Activated T-cell treated with anti-CD3 and anti-CD28 coated beads, Interleukin-2, amount 50 U/mL, for 48 hours (primary cell): Measurements from ENCODE around the gene MYBPC2.

ENCODE experiments used
- DNase-seq, 2 experiments: peaks; one replicate each; pipeline ENCODE4 v3.0.0-alpha.2; 2020

MYBPC2 gene

DNA sequence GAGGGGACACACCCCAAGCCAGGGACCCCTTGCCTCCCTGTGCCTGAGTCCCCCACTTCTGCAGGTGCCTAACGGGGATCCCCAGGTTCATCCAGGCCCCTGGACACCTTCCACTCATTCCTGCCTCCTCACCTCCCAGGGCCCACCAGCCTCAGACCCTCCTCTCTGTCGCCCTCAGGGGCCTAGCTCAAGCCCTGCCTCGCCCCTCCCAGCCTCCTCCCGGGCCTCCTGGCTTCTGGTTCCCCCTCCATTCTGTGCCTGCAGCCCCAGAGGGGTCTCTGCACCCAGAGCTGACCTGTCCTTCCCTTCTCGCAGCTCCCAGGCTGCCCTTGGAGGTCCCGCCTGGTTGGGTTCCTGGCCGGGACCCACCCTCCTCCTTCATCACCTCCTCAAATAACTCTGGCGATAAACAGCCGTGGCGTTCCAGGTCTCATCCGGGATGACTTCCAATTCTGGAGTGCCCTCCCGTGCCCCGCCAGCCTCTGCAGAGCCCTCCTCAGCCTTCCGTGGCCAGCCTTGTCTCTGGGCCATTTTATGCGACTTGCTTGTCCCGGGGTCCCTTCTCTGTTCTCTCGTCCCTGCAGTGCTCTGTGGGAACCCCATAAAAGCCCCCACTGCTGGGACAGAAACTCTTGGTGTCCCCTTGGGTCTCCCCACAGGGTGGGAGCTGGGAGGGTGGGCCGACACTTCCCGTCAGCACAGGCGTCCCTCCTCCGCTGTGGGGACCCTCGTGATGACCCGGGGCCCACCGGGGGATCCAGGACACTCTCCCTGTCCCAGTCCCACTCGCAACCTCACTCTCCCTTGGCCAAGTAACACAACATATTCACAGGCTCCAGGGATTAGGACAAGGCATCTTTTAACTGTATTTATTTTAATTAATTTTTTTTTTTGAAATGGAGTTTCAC, 69.1 kb downstream of the MYBPC2 start:
- no peak for DNase-seq

DNA sequence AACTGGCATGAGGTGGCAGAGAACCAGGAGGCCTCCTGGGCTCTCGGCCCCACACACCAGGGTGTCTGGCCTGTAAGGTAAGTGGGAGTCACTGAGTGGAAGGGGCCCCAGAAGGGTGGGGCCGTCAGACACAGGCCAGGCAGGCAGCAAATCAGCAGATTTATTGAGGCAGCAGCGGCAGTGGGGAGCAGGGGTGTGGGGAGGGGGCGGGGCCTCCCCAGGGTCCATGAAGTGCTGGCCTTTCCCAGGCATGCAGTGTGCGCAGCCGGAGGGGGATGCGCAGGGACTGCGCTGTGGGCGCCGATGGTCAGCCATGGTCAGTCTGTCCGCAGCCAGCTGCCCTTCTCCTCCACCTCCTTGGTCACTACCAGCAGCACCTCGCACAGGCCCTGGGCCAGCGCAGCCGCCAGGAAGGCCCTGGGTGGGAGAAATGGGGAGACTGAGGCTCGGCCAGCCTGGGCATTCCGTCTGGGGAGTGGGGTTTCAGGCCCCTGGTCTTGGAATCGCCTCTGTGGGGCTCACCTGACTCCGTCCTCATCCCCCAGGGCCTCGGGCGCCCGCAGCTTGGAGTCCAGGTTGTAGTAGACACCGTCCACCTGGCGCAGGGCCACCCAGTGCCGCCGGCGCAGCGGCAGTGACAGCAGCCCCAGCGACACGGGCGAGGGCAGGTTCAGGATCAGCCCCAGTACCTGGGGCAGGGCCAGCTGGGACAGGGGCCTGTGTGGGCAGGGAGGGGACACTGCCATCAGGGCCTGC, 73.3 kb downstream of the MYBPC2 start:
- DNase-seq: no peak

DNA sequence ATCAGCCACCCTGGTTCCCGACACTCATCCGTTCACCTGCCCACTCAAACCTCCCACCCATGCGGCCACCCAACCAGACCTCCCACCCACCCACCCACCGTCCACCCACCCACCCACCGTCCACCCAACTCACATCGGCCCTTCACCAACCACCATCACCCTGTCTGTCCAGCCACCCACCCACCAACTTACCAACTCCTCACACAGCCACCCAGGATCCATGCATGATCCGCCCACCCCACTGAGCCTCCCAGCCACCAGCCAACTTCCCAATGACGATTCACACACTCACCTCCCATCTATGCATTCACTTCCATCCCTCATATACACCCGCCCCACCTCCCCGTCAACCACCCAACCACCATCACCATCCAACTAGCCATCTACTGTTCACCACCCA, 74.0 kb downstream of the MYBPC2 start:
- no peak for DNase-seq

DNA sequence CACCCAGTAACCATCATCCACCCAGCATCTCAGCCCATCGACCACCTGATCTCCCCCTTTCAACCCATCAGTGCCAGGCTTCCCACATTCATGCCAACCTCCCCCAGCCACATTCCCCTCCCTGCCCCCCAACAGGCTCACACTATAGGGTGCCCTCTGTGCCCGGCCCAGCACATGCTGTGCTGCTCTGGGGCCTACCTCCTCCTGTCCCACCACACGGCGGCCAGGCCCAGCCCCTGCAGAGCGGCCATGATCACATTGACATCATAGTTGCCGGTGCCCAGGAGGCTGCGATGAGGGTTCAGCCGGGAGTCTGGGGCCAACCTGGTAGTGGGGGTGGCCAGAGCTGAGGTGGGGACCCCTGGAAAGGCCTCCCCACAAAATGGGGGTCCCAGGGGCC, 74.7 kb downstream of the MYBPC2 start:
- no peak for DNase-seq

DNA sequence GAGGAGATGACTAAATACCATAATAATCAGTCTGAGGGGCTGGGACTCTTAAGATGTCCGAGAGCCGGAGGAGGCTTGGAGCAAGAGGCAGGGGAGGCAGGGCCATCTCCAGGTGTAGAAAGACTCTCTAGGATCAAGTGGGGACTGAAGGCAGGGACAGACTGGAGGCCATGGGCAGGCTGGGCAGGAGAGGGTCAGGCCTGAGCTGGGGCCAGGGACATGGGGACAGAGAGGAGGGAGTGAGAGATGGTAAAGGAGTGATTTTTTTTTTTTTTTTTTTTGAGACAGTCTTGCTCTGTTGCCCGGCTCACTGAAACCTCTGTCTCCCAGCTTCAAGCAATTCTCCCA, 76.1 kb downstream of the MYBPC2 start:
- no peak for DNase-seq

DNA sequence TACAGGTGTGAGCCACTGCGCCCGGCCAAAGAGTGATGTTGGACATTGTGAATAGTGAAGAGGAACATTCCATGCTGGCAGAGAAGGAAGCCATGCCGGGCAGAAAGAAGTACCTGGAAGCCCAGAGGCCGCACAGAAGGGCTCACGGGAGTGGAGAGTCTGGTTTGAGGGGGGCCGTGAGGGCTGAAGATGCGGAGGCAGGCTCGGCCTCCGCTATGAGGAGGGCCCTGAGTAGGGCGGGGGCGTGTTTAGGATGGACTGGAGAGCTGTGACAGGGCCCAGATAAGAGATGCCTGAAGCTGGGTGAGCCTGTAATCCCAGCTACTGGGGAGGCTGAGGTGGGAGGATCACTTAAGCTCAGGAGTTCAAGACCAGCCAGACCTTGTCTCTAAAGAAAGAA, 76.7 kb downstream of the MYBPC2 start:
- no peak for DNase-seq

DNA sequence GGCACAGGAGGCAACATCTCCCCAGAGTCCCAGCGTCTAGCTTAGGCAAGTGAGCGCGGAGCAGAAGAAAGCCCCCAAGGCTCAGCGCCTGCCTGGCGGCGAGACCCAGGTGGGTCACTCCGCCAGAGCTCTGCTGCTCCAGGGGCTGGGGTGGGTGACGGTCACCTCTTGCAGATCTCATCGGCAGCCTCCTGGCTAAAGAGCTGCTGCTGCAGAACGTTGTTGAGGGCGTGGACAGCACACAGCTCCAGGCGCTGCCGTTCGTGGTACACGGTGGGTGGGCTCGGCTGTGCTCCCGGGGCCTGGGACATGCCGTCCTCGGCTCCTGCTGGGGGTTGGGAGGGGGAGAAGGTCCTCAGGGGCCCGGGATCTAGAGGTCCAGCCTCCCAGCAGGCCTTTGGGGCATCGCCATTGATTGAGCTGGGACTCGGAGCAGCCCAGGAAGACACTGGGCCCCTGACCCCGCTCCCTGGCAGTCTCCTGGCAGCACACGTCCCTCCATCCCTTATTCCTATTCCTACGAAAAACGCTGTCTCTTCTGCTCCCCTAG, 77.5 kb downstream of the MYBPC2 start:
- no peak for DNase-seq

DNA sequence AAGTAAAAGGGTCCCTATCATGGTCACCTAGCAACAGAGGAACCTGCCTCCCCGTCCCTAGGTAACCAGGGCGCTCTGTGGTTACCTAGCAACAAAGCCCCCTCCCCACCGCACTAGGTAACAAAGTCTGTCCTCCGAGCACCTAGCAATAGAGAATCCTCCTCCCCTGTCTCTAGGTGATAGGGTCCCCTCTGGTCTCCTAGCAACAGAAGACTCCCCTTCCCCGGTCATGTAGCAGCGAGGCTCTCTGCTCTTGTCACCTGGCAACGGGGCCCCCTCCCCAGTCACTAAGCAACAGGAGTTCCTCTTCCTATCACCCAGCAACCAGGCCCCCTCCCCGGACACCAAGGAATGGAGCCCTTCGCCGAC, 78.0 kb downstream of the MYBPC2 start:
- no peak for DNase-seq

DNA sequence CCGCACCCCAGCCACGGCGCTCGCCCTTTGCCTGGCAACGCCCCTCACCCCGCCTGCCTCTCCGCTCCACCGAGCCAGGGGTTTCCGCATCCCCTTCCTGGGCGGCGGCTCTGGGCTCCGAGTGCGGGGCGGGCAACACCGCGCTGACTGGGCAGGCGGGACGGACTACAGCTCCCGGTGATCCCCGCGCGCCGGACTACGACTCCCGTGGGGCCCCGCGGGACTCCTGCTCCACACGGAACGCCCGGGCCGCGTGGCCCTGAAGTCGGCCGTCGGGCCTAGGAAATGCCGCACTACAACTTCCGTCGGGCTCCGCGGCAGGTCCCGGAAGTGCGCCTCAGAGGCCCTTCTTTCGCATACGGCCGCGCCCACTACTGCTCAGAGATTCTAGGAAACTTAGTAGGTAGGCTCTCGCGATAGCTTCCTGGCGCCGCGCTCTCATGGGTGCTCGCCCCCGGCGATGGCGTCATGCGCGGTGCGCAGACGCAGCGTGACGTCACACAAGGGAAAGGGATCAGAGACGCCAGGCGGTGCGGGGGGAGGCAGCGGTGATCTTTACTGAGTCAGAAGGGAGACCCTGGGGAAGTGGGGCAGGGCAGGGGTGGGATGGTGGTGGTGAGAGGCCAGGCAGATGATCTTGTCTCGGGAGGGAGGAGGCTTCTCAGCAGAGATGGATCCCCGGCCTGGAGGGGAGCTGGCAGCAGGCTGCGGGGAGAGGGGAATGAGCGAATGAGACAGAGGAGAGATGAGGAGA, 78.6 kb downstream of the MYBPC2 start, which contains the start of gene JOSD2:
Gene JOSD2, minus strand, starts transcription at position 123 of the 754 bp plus-strand sequence. CDS start 760 bp downstream, outside the sequence.
- peak; percentile 96 to 97 for DNase-seq

DNA sequence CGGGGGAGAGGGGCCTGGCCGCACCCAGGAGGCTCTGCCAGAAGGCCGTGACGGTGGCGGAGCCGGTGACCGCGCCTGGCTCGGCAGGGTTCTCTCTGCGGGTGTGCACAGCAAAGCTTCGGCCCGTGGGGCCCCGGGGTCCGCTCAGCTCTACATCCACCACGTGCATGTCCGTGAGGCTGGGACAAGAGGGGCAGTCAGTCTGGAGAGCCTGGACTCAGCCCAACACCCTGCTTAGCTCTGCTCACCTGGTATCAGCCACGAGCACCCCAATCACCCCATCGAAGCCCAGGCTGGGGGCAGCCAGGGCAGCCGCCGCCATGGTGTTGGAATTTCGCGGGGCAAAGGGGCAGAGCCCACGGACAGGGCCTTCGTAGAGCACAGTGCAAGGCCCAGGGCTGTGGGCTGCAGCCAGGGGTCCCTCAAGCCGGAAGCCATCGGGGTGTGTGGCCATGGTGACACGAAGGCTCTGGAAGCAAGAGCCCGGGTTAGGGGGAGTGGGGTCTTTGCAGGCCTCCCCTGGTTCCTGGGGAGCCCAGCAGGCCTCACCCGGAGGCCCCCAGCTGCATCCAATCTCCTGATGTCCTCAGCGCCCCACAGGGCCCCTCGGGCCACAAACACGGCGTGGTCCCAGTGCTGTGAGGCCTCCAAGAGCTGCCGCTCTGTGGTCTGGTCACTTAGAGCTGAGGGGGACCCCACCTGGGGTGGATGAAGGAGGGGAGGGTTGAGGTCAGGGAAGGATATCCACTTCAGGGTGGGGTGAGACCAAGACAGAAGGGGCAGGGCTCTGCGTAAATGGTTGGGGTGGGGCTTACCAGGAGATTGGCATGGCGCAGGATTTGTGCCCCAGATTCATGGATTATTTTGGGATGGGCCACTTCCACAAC, 79.7 kb downstream of the MYBPC2 start:
- DNase-seq: no peak

DNA sequence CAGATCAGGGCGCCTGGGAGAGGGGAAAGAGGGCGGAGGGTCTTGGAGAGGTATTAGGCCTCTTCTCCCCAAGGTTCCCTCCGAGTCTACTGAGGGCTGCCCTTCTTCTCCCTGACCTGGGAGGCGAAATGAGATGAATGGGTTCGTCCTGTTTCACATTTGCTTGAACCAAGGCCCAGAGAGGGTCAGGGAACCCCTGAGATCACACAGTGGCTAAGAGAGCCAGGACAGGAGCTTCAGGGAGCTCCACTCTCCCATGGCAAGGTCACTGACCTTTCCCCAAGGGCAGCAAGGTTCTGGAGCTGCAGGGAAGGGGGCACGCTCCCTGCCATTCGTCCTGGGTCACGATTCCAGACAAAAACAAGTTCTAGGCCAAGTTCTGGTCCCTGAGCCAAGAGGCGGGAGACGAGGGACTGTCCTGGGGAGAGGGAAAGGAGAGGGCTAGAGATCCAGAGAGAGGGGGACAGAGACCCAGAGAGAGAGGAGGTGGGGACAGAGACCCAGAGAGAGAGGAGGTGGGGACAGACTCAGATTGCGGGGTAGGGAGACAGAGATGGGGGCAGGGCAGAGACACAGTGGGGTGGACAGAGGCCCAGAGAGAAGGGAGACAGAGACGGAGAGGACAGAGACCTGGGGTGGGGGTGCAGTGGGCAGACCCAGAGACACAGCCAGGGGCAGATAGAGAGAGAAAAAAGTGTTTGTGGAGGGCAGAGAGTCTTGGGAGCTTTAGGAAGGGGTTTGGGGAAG, 80.5 kb downstream of the MYBPC2 start:
- DNase-seq: no peak

DNA sequence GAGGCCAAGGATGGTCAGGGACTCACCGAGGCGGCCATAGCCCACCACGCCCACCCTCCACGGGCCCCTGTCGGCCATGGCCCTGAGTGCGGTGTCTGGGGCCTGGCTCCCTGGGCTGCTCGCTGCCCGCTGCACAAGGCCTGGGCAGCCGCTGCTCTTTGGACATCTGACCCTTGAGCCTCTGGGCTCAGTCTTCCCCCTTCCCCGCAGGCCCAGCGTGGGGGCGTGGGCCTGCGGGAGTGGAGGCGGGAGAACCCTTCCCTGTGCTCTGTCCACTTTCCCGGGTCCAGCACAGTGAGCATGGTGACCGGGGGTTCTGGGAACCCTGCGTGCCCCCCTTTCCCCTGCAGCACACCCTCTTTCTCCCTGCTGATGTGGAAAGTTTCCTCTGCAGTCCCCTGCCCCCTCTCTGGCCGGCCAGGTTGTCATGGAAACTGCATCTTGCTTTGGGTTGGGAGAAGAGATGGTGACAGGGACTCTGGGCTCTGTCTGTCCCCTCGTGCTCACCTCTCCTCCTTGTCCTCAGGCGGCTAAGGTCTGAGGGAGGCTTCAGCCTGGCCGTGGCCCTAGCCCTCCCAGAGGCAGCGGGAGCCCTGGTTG, 81.2 kb downstream of the MYBPC2 start, which contains the start of gene ASPDH:
Gene ASPDH, minus strand, starts transcription at position 168 of the 600 bp plus-strand sequence. Its CDS starts 90 bp downstream, at position 78.
- DNase-seq: no peak

DNA sequence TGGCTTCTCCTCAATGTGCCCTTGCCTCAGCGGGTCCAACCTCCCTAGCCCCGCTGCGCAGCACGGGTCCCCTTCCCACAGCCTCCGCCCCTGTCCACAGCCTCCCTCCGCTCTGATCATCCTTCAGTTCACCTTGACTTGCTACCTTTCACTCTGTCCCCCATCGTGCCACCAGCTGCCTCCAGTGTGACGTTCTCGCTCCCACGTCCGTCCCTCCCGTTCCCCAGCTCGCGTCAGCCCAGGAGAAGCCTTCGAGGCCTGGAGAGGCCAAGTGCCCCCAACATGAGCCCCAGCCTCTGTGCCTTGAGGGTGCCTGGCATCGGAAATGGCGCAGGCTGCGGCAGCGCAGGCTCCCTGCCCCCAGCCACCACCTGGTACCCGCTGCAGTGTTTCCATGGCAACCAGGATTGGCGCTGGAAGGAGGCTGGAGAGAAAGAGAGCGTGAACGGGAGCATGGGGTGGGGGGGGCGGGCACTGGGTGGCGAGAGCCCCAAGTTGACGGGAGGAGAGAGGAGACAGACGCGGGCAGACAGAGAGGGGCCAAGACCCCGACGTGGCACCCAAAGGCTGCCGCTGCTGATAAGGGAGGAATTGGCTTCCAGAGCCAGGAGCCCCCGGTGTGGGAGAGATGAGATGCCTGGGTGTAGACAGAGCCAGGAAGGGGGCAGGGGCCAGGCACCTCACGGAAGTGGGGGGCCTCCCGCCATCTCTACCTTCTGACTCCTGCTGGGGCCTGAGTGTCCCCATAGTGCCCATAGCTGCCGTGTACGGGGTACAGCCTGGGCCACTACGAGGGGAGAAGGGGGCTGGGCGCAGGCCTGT, 81.9 kb downstream of the MYBPC2 start:
- DNase-seq: no peak

DNA sequence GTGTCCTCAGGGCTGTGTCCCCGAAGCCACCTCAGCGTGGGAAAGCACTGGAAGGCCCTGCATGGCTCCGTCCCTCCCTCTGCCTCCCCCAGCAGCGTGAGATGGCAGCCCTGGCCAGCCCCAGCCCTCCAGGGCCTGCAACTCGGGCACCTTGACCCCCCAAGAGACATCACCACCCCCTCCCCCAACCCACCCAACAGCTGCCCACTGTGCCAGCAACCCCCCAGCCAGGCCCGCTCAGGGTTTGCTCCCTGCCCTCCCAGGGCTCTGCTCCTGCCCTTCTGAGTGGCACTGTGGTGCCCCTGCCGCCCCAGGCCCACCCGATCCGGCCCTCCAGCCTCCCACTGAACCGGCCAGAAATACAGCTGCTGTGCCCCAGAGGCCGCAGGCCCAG, 82.5 kb downstream of the MYBPC2 start:
- no peak for DNase-seq
